Measurements from ENCODE around the gene DENND1A. TPM values are rescaled to one million over a fixed set of nuclear protein-coding genes. Genes with fewer than 3 reads are reported as not detected.
A peak's percentile ranks its signal among the peaks of the same experiment; 100 is the strongest.

The DENND1A gene
- total RNA-seq, 1 experiment from 2014 or later: 13.0 TPM

- Mint-ChIP-seq H3K4me3 (ENCODE audit: low read depth, unreplicated experiment) (no peak overlapping the region), H3K27me3 (ENCODE audit: unreplicated experiment) (no peaks in the 10 kb centered on the region), H3K36me3 (ENCODE audit: insufficient read depth, unreplicated experiment) (no peaks in the 10 kb centered on the region), H3K27ac (ENCODE audit: unreplicated experiment) (no peak overlapping the region), H3K4me1 (ENCODE audit: low read depth, unreplicated experiment) (no peaks in the 10 kb centered on the region), H3K9me3 (ENCODE audit: low read depth, unreplicated experiment) (no peaks in the 10 kb centered on the region)
- CTCF ChIA-PET: no interaction called here
- TF ChIP-seq CTCF (IDR thresholded peaks at IDR 0.05; ENCODE audit: unreplicated experiment): no peak
- intact Hi-C loops (cut with micrococcal nuclease; ENCODE audit: unreplicated experiment): no loop called here
- no TSS peak for BruUV-seq (replicated peaks)
- DNase-seq: no peak
These were observed 407.7 kb downstream of the DENND1A start for GRCh38 chr9:123522251-123522650.

- CTCF ChIA-PET: no interaction called here
- H3K36me3 Mint-ChIP-seq (ENCODE audit: insufficient read depth, unreplicated experiment): no peaks in the 10 kb centered on the region
- peaks cover 8% of the 10 kb centered on the region for H3K4me1 Mint-ChIP-seq (ENCODE audit: low read depth, unreplicated experiment)
- intact Hi-C loops (cut with micrococcal nuclease; ENCODE audit: unreplicated experiment): no loop called here
- H3K27me3 Mint-ChIP-seq (ENCODE audit: unreplicated experiment): no peaks in the 10 kb centered on the region
- TF ChIP-seq CTCF (IDR thresholded peaks at IDR 0.05; ENCODE audit: unreplicated experiment): no peak
- H3K4me3 Mint-ChIP-seq (ENCODE audit: low read depth, unreplicated experiment): no peak overlapping the region
- H3K27ac Mint-ChIP-seq (ENCODE audit: unreplicated experiment): no peak overlapping the region
- H3K9me3 Mint-ChIP-seq (ENCODE audit: low read depth, unreplicated experiment): no peaks in the 10 kb centered on the region
- BruUV-seq (replicated peaks): no TSS peak
- DNase-seq: no peak
These were observed 411.6 kb downstream of the DENND1A start for GRCh38 chr9:123518338-123518737.

- BruUV-seq (replicated peaks): no TSS peak
- Mint-ChIP-seq H3K4me3 (ENCODE audit: low read depth, unreplicated experiment) (no peak overlapping the region), H3K4me1 (ENCODE audit: low read depth, unreplicated experiment) (peaks cover 8% of the 10 kb centered on the region), H3K27ac (ENCODE audit: unreplicated experiment) (no peak overlapping the region), H3K27me3 (ENCODE audit: unreplicated experiment) (no peaks in the 10 kb centered on the region), H3K36me3 (ENCODE audit: insufficient read depth, unreplicated experiment) (no peaks in the 10 kb centered on the region), H3K9me3 (ENCODE audit: low read depth, unreplicated experiment) (no peaks in the 10 kb centered on the region)
- intact Hi-C loops (cut with micrococcal nuclease; ENCODE audit: unreplicated experiment): no loop called here
- CTCF ChIA-PET: no interaction called here
- DNase-seq: no peak
- TF ChIP-seq CTCF (IDR thresholded peaks at IDR 0.05; ENCODE audit: unreplicated experiment): no peak
These were observed 412.4 kb downstream of the DENND1A start for GRCh38 chr9:123517512-123517911.

- Mint-ChIP-seq H3K27me3 (ENCODE audit: unreplicated experiment) (no peaks in the 10 kb centered on the region), H3K4me3 (ENCODE audit: low read depth, unreplicated experiment) (no peak overlapping the region), H3K9me3 (ENCODE audit: low read depth, unreplicated experiment) (no peaks in the 10 kb centered on the region), H3K27ac (ENCODE audit: unreplicated experiment) (no peak overlapping the region), H3K36me3 (ENCODE audit: insufficient read depth, unreplicated experiment) (no peaks in the 10 kb centered on the region), H3K4me1 (ENCODE audit: low read depth, unreplicated experiment) (peaks cover 8% of the 10 kb centered on the region)
- intact Hi-C loops (cut with micrococcal nuclease; ENCODE audit: unreplicated experiment): no loop called here
- DNase-seq: no peak
- BruUV-seq (replicated peaks): no TSS peak
- CTCF ChIA-PET: no interaction called here
- no peak for TF ChIP-seq CTCF (IDR thresholded peaks at IDR 0.05; ENCODE audit: unreplicated experiment)
These were observed 415.2 kb downstream of the DENND1A start for GRCh38 chr9:123514766-123515165.

GRCh38 chr9:123513554-123513953 lies 416.4 kb downstream of the DENND1A start:
- Mint-ChIP-seq H3K27ac (ENCODE audit: unreplicated experiment) (no peak overlapping the region), H3K4me3 (ENCODE audit: low read depth, unreplicated experiment) (no peak overlapping the region), H3K27me3 (ENCODE audit: unreplicated experiment) (no peaks in the 10 kb centered on the region), H3K4me1 (ENCODE audit: low read depth, unreplicated experiment) (peaks cover 8% of the 10 kb centered on the region), H3K36me3 (ENCODE audit: insufficient read depth, unreplicated experiment) (no peaks in the 10 kb centered on the region), H3K9me3 (ENCODE audit: low read depth, unreplicated experiment) (no peaks in the 10 kb centered on the region)
- intact Hi-C loops (cut with micrococcal nuclease; ENCODE audit: unreplicated experiment): no loop called here
- peak; percentile 1 for DNase-seq
- CTCF ChIA-PET: no interaction called here
- BruUV-seq (replicated peaks): no TSS peak
- no peak for TF ChIP-seq CTCF (IDR thresholded peaks at IDR 0.05; ENCODE audit: unreplicated experiment)

Measured in Calu3 (cell line).